H1 (cell line): ENCODE measurements around the gene ISL2. TPM values are rescaled to one million over a fixed set of nuclear protein-coding genes. Genes with fewer than 3 reads are reported as not detected.

Experiments
- CTCF ChIA-PET: fragments of 300-600 bp; sonication (Branson Sonifier 250); formaldehyde crosslinking; loops from one replicate; lab custom pipeline; 2021; ENCODE audit not compliant: partially characterized antibody; lab: Charles Lee
- POLR2A ChIA-PET: fragments of 300-600 bp; sonication (Branson Sonifier 250); formaldehyde crosslinking; loops from one replicate; lab custom pipeline; 2021; ENCODE audit warnings: inconsistent platforms; ENCODE audit not compliant: partially characterized antibody; lab: Charles Lee
- DNase-seq, 2 experiments: peaks; one replicate each; pipeline versions ENCODE4 v3.0.0 to v3.0.0-alpha.2; 2010 to 2022; ENCODE audit warnings: low spot score in 2 of 2, low read depth in 1 of 2, mixed read lengths in 1 of 2
- FAIRE-seq: peaks from 2 replicates; lab custom pipeline; 2011; peaks lifted over from hg19 to GRCh38; lab: Jason Lieb, UNC
- H2AFZ ChIP-seq: 2 replicates; pipeline ENCODE4 v1.8.1; 2012; ENCODE audit warnings: low read length, inconsistent platforms
- H2AK5ac ChIP-seq: 2 replicates; pipeline ENCODE4 v1.6.1; 2013; ENCODE audit warnings: low read depth, low read length
- H2BK120ac ChIP-seq: replicated peaks from 2 replicates; pipeline ENCODE3; 2013; ENCODE audit warnings: low read depth, low read length, inconsistent platforms
- H2BK12ac ChIP-seq: 2 replicates; pipeline ENCODE4 v1.6.1; 2013; ENCODE audit warnings: low read depth, low read length
- H2BK15ac ChIP-seq: 2 replicates; pipeline ENCODE4 v1.6.1; 2013; ENCODE audit warnings: low read length
- H2BK20ac ChIP-seq: 2 replicates; pipeline ENCODE4 v1.6.1; 2013; ENCODE audit warnings: low read length
- H2BK5ac ChIP-seq: 2 replicates; pipeline ENCODE4 v1.6.1; 2013; ENCODE audit warnings: low read depth, low read length
- H3K14ac ChIP-seq: 2 replicates; pipeline ENCODE4 v1.6.1; 2013; ENCODE audit warnings: inconsistent platforms; ENCODE audit not compliant: insufficient read length
- H3K18ac ChIP-seq: 2 replicates; pipeline ENCODE4 v1.6.1; 2013; ENCODE audit warnings: low read length; ENCODE audit errors: extremely low read depth
- H3K23ac ChIP-seq: 2 replicates; pipeline ENCODE4 v1.6.1; 2013; ENCODE audit warnings: inconsistent platforms; ENCODE audit not compliant: insufficient read length
- H3K23me2 ChIP-seq: 2 replicates; pipeline ENCODE4 v1.6.1; 2013; ENCODE audit warnings: low read depth, low read length
- H3K27ac ChIP-seq: 2 replicates; pipeline ENCODE4 v1.6.1; 2011; ENCODE audit warnings: low read depth, low read length, inconsistent platforms
- H3K27me3 ChIP-seq, 4 experiments: replicated peaks in 1 of 4; 1 replicate in 1 of 4; 2 replicates in 3 of 4; pipeline versions ENCODE4 v1.6.1 to v1.8.1; 2011 to 2013; ENCODE audit warnings: low read length in 3 of 4, mild to moderate bottlenecking in 3 of 4, inconsistent platforms in 2 of 4, mixed read lengths in 2 of 4, moderate library complexity in 1 of 4; ENCODE audit not compliant: control insufficient read depth in 3 of 4, insufficient read depth in 3 of 4; ENCODE audit errors: extremely low read depth in 1 of 4
- H3K36me3 ChIP-seq, 4 experiments: 2 replicates each; pipeline versions ENCODE4 v1.6.1 to v1.8.1; 2011 to 2013; ENCODE audit warnings: mild to moderate bottlenecking in 4 of 4, low read length in 3 of 4, moderate library complexity in 2 of 4, control low read depth in 1 of 4, inconsistent platforms in 1 of 4; ENCODE audit not compliant: insufficient read depth in 4 of 4, control insufficient read depth in 2 of 4
- H3K4ac ChIP-seq: replicated peaks from 2 replicates; pipeline ENCODE3; 2013; ENCODE audit warnings: low read length, low read depth, mixed read lengths, inconsistent platforms; ENCODE audit not compliant: insufficient read length
- H3K4me1 ChIP-seq, 4 experiments: replicated peaks in 1 of 4; 1 replicate in 1 of 4; 2 replicates in 3 of 4; pipeline versions ENCODE4 v1.6.1 to v1.8.1; 2011 to 2013; ENCODE audit warnings: low read length in 3 of 4, inconsistent platforms in 2 of 4, mixed read lengths in 1 of 4; ENCODE audit not compliant: insufficient read depth in 4 of 4, control insufficient read depth in 3 of 4
- H3K4me2 ChIP-seq, 2 experiments: 2 replicates each; pipeline versions ENCODE4 v1.6.1 to v1.8.1; 2011 to 2013; ENCODE audit warnings: low read depth in 2 of 2, low read length in 2 of 2, control low read depth in 1 of 2, inconsistent platforms in 1 of 2, mild to moderate bottlenecking in 1 of 2; ENCODE audit not compliant: insufficient read depth in 1 of 2
- H3K4me3 ChIP-seq, 4 experiments: fragments of 200-600, 300-600 bp in 1 of 4; sonication (generic), shearing (Covaris generic), sonication (Bioruptor Twin) in 1 of 4; 2 replicates each; pipeline versions ENCODE4 v1.5.1 to v1.8.1; 2011 to 2016; ENCODE audit warnings: low read length in 4 of 4, low read depth in 3 of 4, control low read depth in 2 of 4, inconsistent platforms in 2 of 4, mild to moderate bottlenecking in 2 of 4, mixed read lengths in 1 of 4, moderate library complexity in 1 of 4; ENCODE audit not compliant: insufficient read depth in 2 of 4; ENCODE audit errors: extremely low read depth in 1 of 4
- H3K56ac ChIP-seq: replicated peaks from 2 replicates; pipeline ENCODE3; 2013; ENCODE audit warnings: low read depth, mild to moderate bottlenecking, mixed read lengths, low read length, inconsistent platforms; ENCODE audit not compliant: insufficient read length
- H3K79me1 ChIP-seq: 2 replicates; pipeline ENCODE4 v1.6.1; 2013; ENCODE audit warnings: low read depth, low read length, control low read depth
- H3K79me2 ChIP-seq, 2 experiments: 2 replicates each; pipeline versions ENCODE4 v1.6.1 to v1.8.1; 2012 to 2013; ENCODE audit warnings: low read length in 2 of 2, mild to moderate bottlenecking in 2 of 2, inconsistent platforms in 1 of 2; ENCODE audit not compliant: insufficient read depth in 2 of 2, control insufficient read depth in 1 of 2
- H3K9ac ChIP-seq, 4 experiments: replicated peaks in 1 of 4; 1 replicate in 1 of 4; 2 replicates in 3 of 4; pipeline versions ENCODE4 v1.6.1 to v1.8.1; 2011 to 2013; ENCODE audit warnings: low read depth in 3 of 4, low read length in 3 of 4, control low read depth in 2 of 4, mild to moderate bottlenecking in 2 of 4, moderate library complexity in 2 of 4, inconsistent platforms in 1 of 4; ENCODE audit errors: extremely low read depth in 1 of 4
- H3K9me3 ChIP-seq, 2 experiments: 2 replicates each; pipeline versions ENCODE4 v1.6.1 to v1.8.1; 2012 to 2013; ENCODE audit warnings: mild to moderate bottlenecking in 2 of 2, moderate library complexity in 2 of 2, control low read depth in 1 of 2, inconsistent platforms in 1 of 2, low read depth in 1 of 2, low read length in 1 of 2, mixed read lengths in 1 of 2; ENCODE audit not compliant: insufficient read depth in 2 of 2
- H4K20me1 ChIP-seq, 2 experiments: replicated peaks in 1 of 2; 2 replicates each; pipeline versions ENCODE3 to v1.8.1; 2011 to 2013; ENCODE audit warnings: inconsistent platforms in 2 of 2, low read length in 2 of 2, mild to moderate bottlenecking in 1 of 2; ENCODE audit not compliant: insufficient read depth in 2 of 2, control insufficient read depth in 1 of 2
- H4K5ac ChIP-seq: 2 replicates; pipeline ENCODE4 v1.6.1; 2013; ENCODE audit warnings: low read length, low read depth, mixed read lengths, inconsistent platforms; ENCODE audit not compliant: insufficient read length
- H4K8ac ChIP-seq: 2 replicates; pipeline ENCODE4 v1.8.0; 2013; ENCODE audit warnings: mild to moderate bottlenecking, moderate library complexity, low read length, inconsistent platforms; ENCODE audit not compliant: insufficient read depth; ENCODE audit errors: extremely low read depth
- H4K91ac ChIP-seq: replicated peaks from 2 replicates; pipeline ENCODE3; 2013; ENCODE audit warnings: low read length, mixed read lengths, inconsistent platforms; ENCODE audit not compliant: insufficient read length
- CEBPB ChIP-seq: IDR thresholded peaks from 2 replicates; pipeline ENCODE4 v1.6.1; 2012; ENCODE audit warnings: low read depth, low read length
- CHD1 ChIP-seq: IDR thresholded peaks from 2 replicates; pipeline ENCODE4 v1.6.1; 2012; ENCODE audit warnings: low read depth, low read length, improper control_type of control experiment
- CREB1 ChIP-seq: IDR thresholded peaks from 2 replicates; pipeline ENCODE4 v1.6.1; 2012; ENCODE audit warnings: inconsistent platforms
- CTCF ChIP-seq, 3 experiments: IDR thresholded peaks; 1 replicate in 2 of 3; 2 replicates in 1 of 3; pipeline versions ENCODE4 v1.5.1 to v1.6.1; 2011; ENCODE audit warnings: low read length in 3 of 3, mild to moderate bottlenecking in 3 of 3, inconsistent platforms in 2 of 3, low read depth in 1 of 3, moderate library complexity in 1 of 3; ENCODE audit not compliant: insufficient read depth in 1 of 3; ENCODE audit errors: control extremely low read depth in 1 of 3
- JUND ChIP-seq: IDR thresholded peaks from 2 replicates; pipeline ENCODE4 v1.6.1; 2011; ENCODE audit warnings: mild to moderate bottlenecking, improper control_type of control experiment, low read length
- POLR2A ChIP-seq, 2 experiments: IDR thresholded peaks; 1 replicate in 1 of 2; 2 replicates in 1 of 2; pipeline ENCODE4 v1.6.1; 2011; ENCODE audit warnings: low read depth in 2 of 2, low read length in 2 of 2, mild to moderate bottlenecking in 2 of 2; ENCODE audit errors: control extremely low read depth in 1 of 2
- SIRT6 ChIP-seq: IDR thresholded peaks from one replicate; pipeline ENCODE4 v1.7.1; 2012; ENCODE audit warnings: low read length, inconsistent platforms
- SP2 ChIP-seq: IDR thresholded peaks from 2 replicates; pipeline ENCODE4 v1.6.1; 2012; ENCODE audit warnings: mild to moderate bottlenecking, low read length, inconsistent platforms
- SRF ChIP-seq: IDR thresholded peaks from 2 replicates; pipeline ENCODE4 v1.6.1; 2011; ENCODE audit warnings: mild to moderate bottlenecking, low read depth, low read length, moderate library complexity
- WGBS, 2 experiments: shearing (Covaris generic) in 1 of 2; methylation state at CpG; one replicate each; pipeline versions ENCODE4 v1.1.6 to v1.1.7; 2013 to 2015; ENCODE audit warnings: low lambda C conversion rate in 2 of 2, mixed read lengths in 2 of 2, inconsistent platforms in 1 of 2, low coverage in 1 of 2, missing lambda C conversion rate in 1 of 2; ENCODE audit not compliant: insufficient replicate concordance in 2 of 2, insufficient coverage in 1 of 2, insufficient read length in 1 of 2; ENCODE audit errors: extremely low coverage in 1 of 2, missing lambda C conversion rate in 1 of 2; 5-methylcytosine and 5-hydroxymethylcytosine counted together
- polyA plus RNA-seq, 7 experiments: library from polyadenylated mRNA; depleted of rRNA in 3 of 7; stranded (reverse) in 5 of 7; unstranded in 2 of 7; fragments of >200 nt in 5 of 7; fragments of 200-250 nt in 2 of 7; gene quantifications; 1 replicate in 5 of 7; 2 replicates in 1 of 7; 4 replicates in 1 of 7; pipeline versions ENCODE4 v1.2.1 to v1.2.3, GENCODE V29; 2011 to 2013; ENCODE audit warnings: missing spikeins in 2 of 7, mixed read lengths in 2 of 7
- total RNA-seq: library from RNA; stranded (reverse); fragmentation: NEBNext Ultra II Directional; extraction: Animal tissue kit (Norgen Biotek cat#: 25700); gene quantifications from 2 replicates; pipeline ENCODE4 v1.2.1, GENCODE V29; 2021

Gene ISL2
- total and polyA plus RNA-seq, 2 of the 8 experiments (the other 6 are each of a cell fraction or from before 2014, with no cell fraction given), result 0.32 to 0.99 TPM

- H3K23ac ChIP-seq, result no peak overlapping the region
- H3K4ac ChIP-seq, result no peak overlapping the region
- H2BK20ac ChIP-seq, result peak overlapping the region; percentile 72
- H3K9ac ChIP-seq, result no peak overlapping the region; a peak in 1 of 7 replicates
- peak overlapping the region; percentile 95 for H2BK12ac ChIP-seq
- no peak for FAIRE-seq
- 43% methylated on average over 33 of the region's 44 CpGs; no CpG with 5 or more reads in 1 of the 2 experiments for WGBS, 2 experiments
- H3K79me2 ChIP-seq, result no peaks in the 10 kb centered on the region
- peak overlapping the region; percentile 78; the same call in 1 of the 2 replicates for H3K18ac ChIP-seq
- peak overlapping the region; percentile 80 to 84 for H3K4me2 ChIP-seq
- H3K9me3 ChIP-seq, result no peaks in the 10 kb centered on the region; a peak in 1 of 4 replicates
- H2BK15ac ChIP-seq, result peak overlapping the region; percentile 88; the same call in 1 of the 2 replicates
- CTCF ChIA-PET, result interaction anchor here (0.6 to 9.2 kb wide), 23 partner anchors 10 to 551 kb away, joined by 3 to 130 read pairs (median 4); no protein-coding TSS in a partner anchor
- peak overlapping the region; percentile 5 for H3K56ac ChIP-seq
- H3K4me3 ChIP-seq, result peak overlapping the region; percentile 37 to 63 (median 44)
- peaks cover 6% of the 10 kb centered on the region; the same call in 1 of the 2 replicates for H3K23me2 ChIP-seq
- no peaks in the 10 kb centered on the region for H3K79me1 ChIP-seq
- peaks cover 0 to 23% (median 14%) of the 10 kb centered on the region in 4 experiments; a peak in 6 of 7 replicates for H3K4me1 ChIP-seq
- H2BK5ac ChIP-seq, result 0 out of 2 replicates have a peak overlapping the region, but pooled peaks have one; percentile 63
- peaks cover 10 to 18% of the 10 kb centered on the region in 2 experiments for H4K20me1 ChIP-seq
- H3K36me3 ChIP-seq, result peaks cover 0 to 10% (median 0%) of the 10 kb centered on the region in 4 experiments; a peak in 1 of 8 replicates
- no peak overlapping the region for H3K14ac ChIP-seq
- 0 out of 2 replicates have a peak overlapping the region, but pooled peaks have one; percentile 71 for H2AK5ac ChIP-seq
- peaks cover 25 to 58% (median 49%) of the 10 kb centered on the region in 4 experiments for H3K27me3 ChIP-seq
- POLR2A ChIA-PET, result interaction anchor here (1.0 to 4.8 kb wide), 13 partner anchors 7 to 166 kb away, joined by 3 to 55 read pairs (median 6); partner anchors contain the start of gene ETFA
- peak overlapping the region; percentile 4 for H4K91ac ChIP-seq
- H2AFZ ChIP-seq, result peak overlapping the region; percentile 49; the same call in 1 of the 2 replicates
- H4K5ac ChIP-seq, result peak overlapping the region; percentile 51
- peak overlapping the region; percentile 90; the same call in 1 of the 2 replicates for H4K8ac ChIP-seq
- H2BK120ac ChIP-seq, result no peak overlapping the region
- no peak for DNase-seq
- H3K27ac ChIP-seq, result no peak overlapping the region
- no peak for TF ChIP-seq CEBPB
- no peak for TF ChIP-seq SRF
- TF ChIP-seq SIRT6, result no peak
- TF ChIP-seq POLR2A (IDR thresholded peaks at IDR 0.05; ENCODE audit: control extremely low read depth in 1 of 2, low read depth in 2 of 2, low read length in 2 of 2), result no peak
- no peak for TF ChIP-seq JUND
- no peak for TF ChIP-seq CHD1
- TF ChIP-seq CREB1, result no peak
- TF ChIP-seq CTCF (IDR thresholded peaks at IDR 0.05; ENCODE audit: control extremely low read depth in 1 of 3, insufficient read depth in 1 of 3, low read depth in 1 of 3, low read length in 3 of 3), result no peak
- no peak for TF ChIP-seq SP2
Observed at GRCh38 chr15:76334438-76335306, 1.9 kb upstream of the ISL2 start.
